Right renal pelvis (tissue), 4 donors: ENCODE results near the gene TMEM208. TPM values are rescaled to one million over a fixed set of nuclear protein-coding genes. Genes with fewer than 3 reads are reported as not detected.

Experiments used
- DNase-seq, 4 donors: peaks; one replicate each; pipeline ENCODE4 v3.0.0-alpha.2; 2013; ENCODE audit warnings: low read depth in 4 of 4, low spot score in 3 of 4, missing footprints in 1 of 4
- polyA plus RNA-seq, 4 donors: library from polyadenylated mRNA; unstranded; fragments of 120-200 nt; gene quantifications; one replicate each; pipeline ENCODE4 v1.2.1, GENCODE V29; 2013; ENCODE audit not compliant: insufficient read length in 4 of 4

TMEM208 gene
- polyA plus RNA-seq, 4 donors, result 40.3 to 50.6 (median 41.4) TPM

DNA sequence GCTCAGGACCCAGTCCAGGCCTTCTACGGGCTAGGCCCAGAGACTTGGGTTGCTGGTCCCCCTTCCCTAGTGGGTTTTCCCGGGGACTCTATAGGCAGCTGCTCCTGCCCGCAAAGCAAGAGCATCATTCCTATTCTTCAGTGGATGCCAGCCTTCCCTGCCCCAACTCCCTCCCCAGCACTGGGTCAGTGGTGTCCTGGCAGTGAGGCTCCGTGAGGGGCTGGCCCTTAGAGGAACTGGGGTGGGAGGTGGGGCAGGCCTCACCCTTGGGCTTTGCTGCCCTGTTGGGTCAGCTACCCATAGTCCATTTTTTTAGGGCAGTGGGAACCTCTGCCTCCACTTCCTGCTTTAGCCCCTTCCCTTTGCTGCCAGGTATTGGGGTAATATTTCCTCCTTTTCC lies 44.5 kb downstream of the TMEM208 start:
- DNase-seq, result no peak

DNA sequence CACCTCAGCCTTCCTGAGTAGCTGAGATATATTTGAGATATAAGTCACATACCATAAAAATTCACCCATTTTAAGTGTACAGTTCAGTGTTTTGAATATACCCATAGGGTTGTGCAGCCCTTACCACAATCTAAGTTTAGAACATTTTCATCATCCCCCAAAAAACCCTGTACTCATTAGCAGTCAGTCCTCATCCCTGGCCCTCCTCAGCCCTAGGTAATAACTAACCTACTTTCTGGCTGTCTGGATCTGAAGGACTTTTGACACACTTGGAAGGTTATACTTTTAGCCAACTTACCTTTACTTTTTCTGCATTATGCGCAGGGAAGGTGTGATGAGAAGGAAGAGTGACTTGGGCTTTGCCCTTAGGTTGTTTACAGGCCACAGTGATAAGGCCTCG lies 48.4 kb downstream of the TMEM208 start:
- no peak for DNase-seq

GRCh38 chr16:67277294-67277998 lies 50.5 kb downstream of the TMEM208 start:
- no peak for DNase-seq

DNA sequence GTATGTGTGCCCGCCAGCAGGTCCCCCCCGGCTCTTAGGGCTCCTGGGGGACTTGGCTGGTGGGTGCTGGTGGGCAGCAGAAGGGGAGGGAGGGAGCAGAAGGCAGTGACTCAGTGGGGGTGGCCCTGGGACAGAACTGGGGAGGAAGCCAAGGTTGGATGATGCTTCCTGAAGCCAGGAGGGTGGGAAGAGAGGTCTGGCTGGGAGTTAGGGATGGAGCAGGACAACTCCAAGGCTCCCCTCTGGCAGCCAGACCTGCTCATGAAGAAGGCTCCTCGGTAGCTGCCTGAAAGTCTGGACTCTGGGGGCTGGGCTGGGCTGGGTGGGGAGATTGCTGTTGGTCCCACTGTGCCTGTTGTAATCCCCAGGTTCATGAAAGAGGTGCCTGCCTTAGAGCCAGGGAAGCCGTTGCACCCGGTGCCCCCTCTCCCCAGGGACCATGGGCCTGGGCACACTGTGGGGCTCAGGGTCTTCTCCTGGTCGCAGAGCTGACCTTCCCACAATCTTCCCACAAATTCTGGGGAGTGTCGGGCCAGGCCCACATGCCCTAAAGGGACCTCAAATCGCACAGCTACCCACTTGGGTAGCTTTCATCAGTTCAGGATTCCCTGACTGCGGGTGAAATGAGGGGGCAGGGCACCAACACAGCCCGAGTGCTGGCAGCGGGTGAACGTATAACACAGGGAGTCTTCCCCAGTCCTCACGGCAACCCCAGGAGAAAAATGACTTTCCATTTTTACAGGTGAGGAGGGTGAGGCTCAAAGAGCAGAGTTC lies 51.3 kb downstream of the TMEM208 start:
- DNase-seq, result no peak

Other genes starting within 250 kb of the TMEM208 start
- gene CES4A, start 238.5 kb upstream of the TMEM208 start, polyA plus RNA-seq, result 1 to 10 TPM; 6.7 to 9.5 (median 7.8) TPM
- 10 to 100 TPM; 62.5 to 74.1 (median 66.5) TPM for gene CBFB, start 198.0 kb upstream of the TMEM208 start, polyA plus RNA-seq
- gene PHAF1, start 117.2 kb upstream of the TMEM208 start, polyA plus RNA-seq, result 10 to 100 TPM; 21.1 to 24.2 (median 22.5) TPM
- gene B3GNT9, start 76.1 kb upstream of the TMEM208 start, polyA plus RNA-seq, result 10 to 100 TPM in 3 of 4 donors, 1 to 10 TPM in 1; 8.4 to 11.9 (median 10.9) TPM
- 1 to 10 TPM; 3.9 to 7.2 (median 4.5) TPM for gene TRADD, start 67.2 kb upstream of the TMEM208 start, polyA plus RNA-seq
- 1 to 10 TPM; 1.0 to 1.8 (median 1.4) TPM for gene FBXL8, start 67.2 kb upstream of the TMEM208 start, polyA plus RNA-seq
- 1 to 10 TPM; 1.4 to 3.5 (median 2.7) TPM for gene HSF4, start 62.4 kb upstream of the TMEM208 start, polyA plus RNA-seq
- 1 to 10 TPM; 2.2 to 6.2 (median 4.8) TPM for gene NOL3, start 56.6 kb upstream of the TMEM208 start, polyA plus RNA-seq
- 10 to 100 TPM; 32.5 to 42.1 (median 36.5) TPM for gene MATCAP1, start 43.2 kb upstream of the TMEM208 start, polyA plus RNA-seq
- 1 to 10 TPM; 4.6 to 7.8 (median 5.3) TPM for gene EXOC3L1, start 37.0 kb upstream of the TMEM208 start, polyA plus RNA-seq
- gene E2F4, start 35.0 kb upstream of the TMEM208 start, polyA plus RNA-seq, result 10 to 100 TPM; 58.6 to 64.1 (median 60.1) TPM
- 1 to 10 TPM; 4.1 to 7.5 (median 5.8) TPM for gene ELMO3, start 28.0 kb upstream of the TMEM208 start, polyA plus RNA-seq
- 10 to 100 TPM; 33.4 to 49.1 (median 38.7) TPM for gene FHOD1, start 20.4 kb downstream of the TMEM208 start, polyA plus RNA-seq
- gene SLC9A5, start 21.8 kb downstream of the TMEM208 start, polyA plus RNA-seq, result 1 to 10 TPM; 2.9 to 3.9 (median 3.4) TPM
- 10 to 100 TPM; 11.5 to 16.4 (median 13.8) TPM for gene PLEKHG4, start 52.4 kb downstream of the TMEM208 start, polyA plus RNA-seq
- 1 to 10 TPM in 1 of 4 donors, under 1 TPM in 3; 0.84 to 1.7 (median 0.88) TPM for gene KCTD19, start 99.6 kb downstream of the TMEM208 start, polyA plus RNA-seq
- gene LRRC36, start 99.7 kb downstream of the TMEM208 start, polyA plus RNA-seq, result 1 to 10 TPM; 3.5 to 4.6 (median 3.9) TPM
- gene TPPP3, start 166.4 kb downstream of the TMEM208 start, polyA plus RNA-seq, result 10 to 100 TPM; 51.7 to 75.7 (median 60.2) TPM
- 10 to 100 TPM; 13.2 to 16.8 (median 14.4) TPM for gene ZDHHC1, start 189.3 kb downstream of the TMEM208 start, polyA plus RNA-seq
- gene HSD11B2, start 204.0 kb downstream of the TMEM208 start, polyA plus RNA-seq, result 10 to 100 TPM; 49.6 to 57.9 (median 52.0) TPM